ENCODE measurements around the gene NHLRC2.

Gene NHLRC2

DNA sequence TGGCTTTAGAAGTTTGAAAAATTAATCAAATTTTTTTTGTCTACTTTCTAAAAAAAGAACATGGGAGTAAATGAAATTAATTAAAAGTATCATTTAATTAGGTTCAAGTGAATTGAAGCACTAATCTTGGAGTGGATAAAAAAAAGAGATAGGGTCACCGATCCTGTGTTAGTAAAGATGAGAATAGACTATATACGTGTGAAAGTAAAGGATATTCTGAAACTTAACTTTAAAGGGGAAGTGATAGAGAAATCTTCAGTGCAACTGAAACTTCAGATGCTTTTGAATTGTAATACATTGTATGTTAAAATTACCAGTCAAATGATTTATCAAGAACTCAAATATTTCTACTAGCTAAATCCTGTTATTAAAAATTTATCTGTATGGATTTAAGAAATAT lies 4.8 kb downstream of the NHLRC2 start:
- DNase-seq (ENCODE audit: low read depth in 3 of 3) = no peak

DNA sequence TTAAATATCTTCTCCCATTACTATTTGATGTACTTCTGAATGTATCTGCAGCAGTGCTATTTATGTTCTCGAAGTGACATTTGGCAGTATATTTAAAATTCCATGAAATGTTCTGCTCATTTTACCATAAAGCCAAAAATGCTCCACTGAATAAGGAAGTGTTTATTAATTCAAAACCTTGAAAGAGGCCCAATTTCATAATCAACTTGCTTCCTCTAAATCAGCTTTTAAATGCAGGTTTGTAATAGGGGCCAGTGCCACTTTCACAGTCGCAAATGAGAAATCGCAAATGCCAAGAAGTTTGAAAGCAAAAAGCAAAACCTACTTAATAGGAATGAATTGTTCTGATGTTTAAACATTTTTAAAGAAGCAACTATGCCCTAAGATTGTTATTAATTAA lies 11.4 kb downstream of the NHLRC2 start:
- DNase-seq (ENCODE audit: low read depth in 3 of 3) = no peak

DNA sequence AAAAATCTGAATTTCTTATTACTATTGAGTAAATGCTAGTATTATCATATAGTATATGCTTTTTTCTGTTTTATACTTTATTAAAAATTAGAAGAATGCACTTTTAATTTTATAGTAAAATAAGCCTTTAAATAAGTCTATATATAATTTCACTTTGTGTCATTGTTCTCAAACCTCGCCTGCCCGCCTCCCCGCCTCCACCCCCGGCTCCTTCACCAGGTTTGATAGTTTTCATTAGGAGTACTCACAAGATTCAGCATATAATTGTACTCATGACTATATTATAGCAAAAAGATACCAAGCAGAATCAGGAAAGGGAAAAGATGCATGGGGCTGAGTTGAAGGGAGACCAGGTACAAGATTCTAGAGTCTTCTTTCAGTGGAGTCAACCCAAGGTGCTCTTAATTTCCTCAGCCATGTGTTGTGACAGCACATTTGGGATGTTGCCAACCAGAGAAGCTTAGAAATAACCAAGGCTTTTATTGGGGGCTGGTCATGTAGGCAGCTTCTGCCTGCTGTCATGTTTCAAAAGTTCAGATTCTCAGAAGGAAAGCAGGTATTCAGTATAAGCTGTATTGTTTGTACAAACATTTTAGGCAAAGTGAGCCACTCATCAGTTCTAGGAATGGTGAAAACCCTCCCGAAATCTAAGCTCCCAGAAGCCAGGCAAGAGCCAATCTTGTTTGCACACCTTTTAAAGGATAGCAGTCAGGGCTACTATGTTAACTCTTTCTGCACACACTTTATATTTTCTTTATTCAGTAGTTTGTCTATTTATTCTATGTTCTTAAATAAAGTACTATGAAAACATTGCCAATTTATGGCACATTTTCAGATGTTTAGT lies 12.3 kb downstream of the NHLRC2 start:
- no peak for DNase-seq (ENCODE audit: low read depth in 3 of 3)

DNA sequence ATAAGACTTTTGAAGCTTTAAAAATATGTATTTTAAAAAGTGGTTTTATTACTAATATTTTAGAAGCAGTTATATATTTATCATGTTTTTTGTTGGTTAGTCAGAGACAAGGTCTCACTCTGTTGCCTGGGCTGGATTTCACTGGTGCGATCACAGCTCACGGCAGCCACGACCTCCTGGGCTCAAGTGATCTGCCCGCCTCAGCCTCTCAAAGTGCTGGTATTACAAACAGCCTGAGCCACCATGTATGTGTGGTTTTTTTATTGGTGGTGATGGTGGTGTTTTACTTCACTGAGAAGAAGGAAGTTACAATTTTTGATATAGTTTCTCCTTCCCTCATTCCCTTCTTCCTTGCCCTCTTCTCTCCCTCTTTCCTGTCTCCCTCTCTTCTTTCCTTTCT lies 13.4 kb downstream of the NHLRC2 start:
- DNase-seq (ENCODE audit: low read depth in 3 of 3) = no peak

DNA sequence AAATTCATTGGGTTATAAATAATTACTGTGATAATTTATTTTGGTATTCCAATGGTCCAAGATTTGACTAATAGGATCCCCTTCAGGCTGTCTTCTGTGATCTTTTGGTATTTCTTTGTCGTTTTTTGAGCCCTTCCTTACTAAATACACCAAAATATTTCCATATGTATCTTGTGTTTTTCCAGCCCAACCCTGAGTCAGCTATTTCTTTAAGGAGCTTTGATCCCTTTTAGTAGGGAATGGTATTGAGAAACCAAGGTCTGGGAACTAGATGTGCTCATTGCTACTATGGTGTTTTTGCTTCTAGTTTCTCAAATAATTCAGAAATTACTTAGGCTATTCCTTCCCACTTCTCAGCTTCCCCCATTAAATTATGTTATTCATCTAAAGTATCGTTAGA lies 15.3 kb downstream of the NHLRC2 start:
- DNase-seq (ENCODE audit: low read depth in 3 of 3) = no peak

DNA sequence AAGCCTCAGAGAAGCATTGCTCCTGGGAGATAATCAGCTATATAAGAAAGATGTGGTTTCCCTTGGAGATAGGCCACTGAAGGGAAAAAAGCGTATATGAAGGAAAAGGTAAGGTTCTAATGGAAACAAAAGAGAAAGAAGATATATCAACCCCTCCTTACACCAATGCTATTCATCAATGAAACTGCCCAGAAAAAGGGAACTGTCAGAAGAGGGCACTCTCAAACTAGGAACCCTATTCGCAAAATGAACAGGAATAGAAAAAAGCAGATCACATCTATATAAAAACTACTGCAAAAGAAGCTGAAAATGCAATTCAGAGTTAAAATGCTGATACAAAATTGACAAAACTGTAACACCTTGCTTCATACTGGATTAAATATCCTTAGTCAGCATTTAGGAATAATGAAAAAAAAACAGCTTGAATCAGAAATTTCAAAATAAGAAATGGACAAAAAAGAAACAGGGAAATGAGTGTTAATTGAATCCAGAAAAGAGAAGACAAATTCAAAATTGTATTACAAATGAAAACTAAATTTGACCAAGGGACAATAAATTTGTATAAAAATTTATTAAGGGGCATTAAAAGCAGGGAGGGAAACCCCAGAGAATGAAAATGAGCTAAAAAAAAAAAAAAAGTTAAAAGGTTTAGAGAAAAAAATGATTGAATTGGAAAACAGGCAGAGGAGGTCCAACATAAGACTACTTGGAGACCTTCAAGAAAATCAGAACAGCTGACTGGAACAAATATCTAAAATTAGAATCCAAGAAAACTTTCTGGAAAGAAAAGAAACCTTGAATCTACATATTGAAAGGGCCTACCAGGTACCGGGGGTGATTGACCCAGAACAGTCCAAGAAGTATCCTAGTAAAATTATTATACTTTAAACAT lies 17.9 kb downstream of the NHLRC2 start:
- no peak for DNase-seq (ENCODE audit: low read depth in 3 of 3)

DNA sequence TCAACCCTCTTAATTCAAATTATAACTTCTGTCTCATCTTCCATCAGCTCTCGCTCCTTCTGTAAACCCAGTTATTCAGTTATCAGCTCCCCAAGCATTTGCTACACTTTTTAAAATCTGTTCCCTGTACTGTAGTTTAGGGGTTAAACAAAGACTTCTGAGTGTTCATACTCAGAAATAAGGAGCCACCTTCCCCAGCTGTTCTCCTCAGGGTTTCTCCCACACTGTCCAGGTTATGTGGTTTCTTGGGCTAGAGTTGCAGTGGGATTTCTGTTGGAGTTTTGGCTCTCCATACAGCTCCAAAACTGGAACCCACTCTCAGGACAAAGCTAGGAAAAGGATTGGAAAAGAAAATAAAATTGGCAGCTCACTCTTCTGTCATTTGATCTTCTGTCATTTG lies 20.8 kb downstream of the NHLRC2 start:
- no peak for DNase-seq (ENCODE audit: low read depth in 3 of 3)

DNA sequence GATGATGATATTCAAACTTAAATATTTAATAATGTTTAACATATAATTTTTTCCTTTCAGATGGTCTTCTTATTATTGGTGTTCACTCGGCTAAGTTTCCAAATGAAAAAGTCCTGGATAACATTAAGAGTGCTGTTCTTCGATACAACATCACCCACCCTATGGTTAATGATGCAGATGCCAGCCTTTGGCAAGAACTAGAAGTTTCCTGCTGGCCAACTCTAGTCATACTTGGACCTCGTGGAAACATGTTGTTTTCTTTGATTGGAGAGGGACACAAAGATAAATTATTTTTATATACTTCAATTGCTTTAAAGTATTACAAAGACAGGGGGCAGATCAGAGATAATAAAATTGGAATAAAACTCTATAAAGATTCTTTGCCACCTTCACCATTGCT lies 22.0 kb downstream of the NHLRC2 start:
- DNase-seq (ENCODE audit: low read depth in 3 of 3) = no peak

DNA sequence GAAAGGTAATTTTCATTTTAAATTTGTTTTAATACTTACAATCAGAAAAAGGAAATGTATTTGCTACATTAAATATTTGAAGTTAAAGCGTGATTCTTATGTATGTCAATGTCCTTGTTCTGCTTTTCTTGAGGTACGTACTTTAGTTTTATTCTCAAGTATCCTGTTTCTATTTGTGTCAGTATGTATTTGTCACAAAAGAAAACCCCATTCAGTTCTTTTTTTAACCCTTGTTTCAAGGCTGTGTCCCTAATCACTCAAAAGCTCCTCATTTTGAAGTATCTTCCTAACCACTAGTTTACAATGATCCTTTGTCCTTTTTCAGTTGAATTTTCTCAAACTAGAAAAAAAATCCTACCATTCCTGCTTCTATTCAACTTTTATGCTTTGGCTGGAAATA lies 25.2 kb downstream of the NHLRC2 start:
- no peak for DNase-seq (ENCODE audit: low read depth in 3 of 3)

DNA sequence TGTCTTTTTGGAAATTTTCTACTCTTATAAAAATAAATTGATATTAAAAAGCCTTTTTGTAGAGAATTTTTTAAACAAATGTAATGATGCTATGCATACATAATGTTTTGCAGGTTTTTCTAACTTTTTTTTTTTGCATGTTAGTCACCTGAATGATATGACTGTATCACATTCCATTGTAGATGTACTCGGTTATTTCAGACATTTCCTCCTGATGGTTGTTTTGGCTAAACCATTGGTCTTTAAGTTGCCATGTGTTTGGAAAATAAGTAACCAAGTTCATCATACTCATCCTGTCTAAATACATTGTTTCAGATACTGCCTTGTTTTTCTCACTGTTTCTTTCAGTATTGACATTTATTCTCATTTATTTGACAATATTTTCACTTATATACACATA lies 25.8 kb downstream of the NHLRC2 start:
- DNase-seq (ENCODE audit: low read depth in 3 of 3) = no peak

DNA sequence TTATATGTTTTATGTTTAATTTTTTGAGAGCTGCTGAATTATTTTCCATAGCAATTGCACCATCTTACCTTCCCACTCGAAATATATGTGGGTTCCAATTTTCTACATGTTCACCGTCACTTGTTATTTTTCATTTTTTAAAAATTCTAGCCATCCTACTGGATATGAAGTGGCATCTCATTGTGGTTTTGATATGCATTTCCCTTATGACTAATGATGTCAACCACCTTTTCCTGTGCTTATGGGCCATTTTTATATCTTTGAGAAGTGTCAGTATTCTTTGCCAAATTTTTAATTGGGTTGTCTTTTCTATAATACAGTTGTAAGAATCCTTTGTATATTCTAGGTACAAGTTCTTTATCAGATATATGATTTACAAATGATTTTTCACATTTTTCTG lies 27.8 kb downstream of the NHLRC2 start:
- no peak for DNase-seq (ENCODE audit: low read depth in 3 of 3)

DNA sequence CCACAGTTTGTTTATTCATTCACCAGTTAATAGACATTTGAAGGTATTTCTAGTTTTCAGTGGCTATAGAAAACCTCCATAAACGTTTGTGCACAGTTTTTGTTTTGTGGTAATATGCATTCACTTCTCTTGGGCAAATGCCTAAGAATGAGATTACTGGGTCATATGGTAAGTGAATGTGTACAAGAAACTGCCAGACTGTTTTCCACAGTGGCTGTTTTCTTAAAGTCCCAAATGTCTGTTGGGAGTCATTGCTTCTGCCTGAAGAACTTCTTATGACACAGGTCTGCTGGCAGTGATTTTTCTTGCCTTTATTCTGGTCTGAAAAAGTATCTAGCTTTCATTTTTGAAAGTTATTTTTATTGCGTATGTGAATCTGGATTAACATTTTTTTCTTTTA lies 35.5 kb downstream of the NHLRC2 start:
- DNase-seq (ENCODE audit: low read depth in 3 of 3) = no peak

DNA sequence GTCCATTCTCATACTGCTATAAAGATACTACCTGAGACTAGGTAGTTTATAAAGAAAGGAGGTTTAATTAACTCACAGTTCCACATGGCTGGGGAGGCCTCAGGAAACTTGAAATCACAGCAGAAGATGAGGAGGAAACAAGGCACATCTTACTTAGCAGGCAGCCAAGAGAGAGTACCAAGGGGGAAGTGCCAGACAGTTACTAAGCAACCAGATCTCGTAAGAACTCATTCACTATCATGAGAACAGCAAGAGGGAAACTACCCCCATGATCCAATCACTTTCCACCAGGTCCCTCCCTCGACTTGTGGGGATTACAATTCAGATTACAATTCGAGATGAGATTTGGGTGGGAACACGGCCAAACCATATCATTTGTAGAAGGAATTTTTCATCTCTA lies 36.3 kb downstream of the NHLRC2 start:
- no peak for DNase-seq (ENCODE audit: low read depth in 3 of 3)

DNA sequence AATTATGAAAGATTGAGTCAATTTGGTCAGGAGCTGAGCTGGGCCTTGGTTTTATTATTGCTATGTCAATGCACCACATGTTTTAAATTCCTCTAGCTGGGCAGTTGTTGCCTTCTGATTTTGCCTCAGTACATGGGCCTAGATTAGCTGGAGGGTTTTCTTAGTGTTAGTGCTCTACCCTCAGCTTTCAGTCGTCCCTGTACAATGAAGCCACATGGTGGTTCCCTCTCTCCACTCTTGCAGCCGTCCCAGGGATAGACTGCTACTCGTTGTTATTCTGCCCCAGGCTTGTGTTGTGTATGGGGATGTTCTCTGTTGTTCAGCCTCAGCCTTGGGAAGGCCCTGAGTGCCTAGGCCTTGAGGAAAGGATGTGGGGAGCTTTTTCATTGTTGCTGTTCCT lies 37.0 kb downstream of the NHLRC2 start:
- no peak for DNase-seq (ENCODE audit: low read depth in 3 of 3)

DNA sequence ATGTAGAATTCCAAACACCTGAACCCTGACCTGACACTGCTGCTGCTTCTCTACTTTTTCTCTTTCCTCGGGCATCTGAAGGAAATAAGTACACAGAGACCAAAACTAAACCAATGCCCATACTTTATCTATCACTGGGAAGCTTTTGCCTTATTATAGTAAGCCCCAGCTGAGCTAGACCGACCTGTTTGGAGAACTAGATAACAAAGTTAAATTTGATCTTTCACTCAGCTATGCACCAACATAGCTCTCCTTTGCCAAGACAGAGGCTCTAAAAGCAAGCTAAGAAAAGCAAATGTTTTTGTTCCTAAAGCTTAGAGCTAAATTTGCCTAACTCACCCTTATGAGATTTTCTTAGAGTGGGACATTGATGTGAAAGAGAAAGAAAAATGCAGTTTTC lies 39.1 kb downstream of the NHLRC2 start:
- no peak for DNase-seq (ENCODE audit: low read depth in 3 of 3)

DNA sequence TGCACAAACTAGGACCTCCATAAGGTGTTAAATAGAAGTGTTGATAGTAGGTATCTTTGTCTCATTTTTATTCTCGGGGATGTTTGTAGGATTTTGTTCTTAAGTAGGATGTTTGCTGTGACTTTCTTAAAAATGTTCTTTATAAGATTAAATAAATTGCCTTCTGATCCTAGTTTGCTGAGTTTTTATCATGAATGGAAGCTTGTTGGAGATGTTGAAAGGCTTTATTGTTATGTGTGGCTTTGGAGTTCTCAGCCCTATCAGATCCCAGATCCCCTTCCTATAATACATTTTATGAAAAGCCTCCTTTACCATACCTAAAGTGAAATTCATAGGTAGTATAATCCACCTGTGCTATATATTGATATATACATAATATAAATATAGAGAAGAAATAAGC lies 40.1 kb downstream of the NHLRC2 start:
- no peak for DNase-seq (ENCODE audit: low read depth in 3 of 3)

DNA sequence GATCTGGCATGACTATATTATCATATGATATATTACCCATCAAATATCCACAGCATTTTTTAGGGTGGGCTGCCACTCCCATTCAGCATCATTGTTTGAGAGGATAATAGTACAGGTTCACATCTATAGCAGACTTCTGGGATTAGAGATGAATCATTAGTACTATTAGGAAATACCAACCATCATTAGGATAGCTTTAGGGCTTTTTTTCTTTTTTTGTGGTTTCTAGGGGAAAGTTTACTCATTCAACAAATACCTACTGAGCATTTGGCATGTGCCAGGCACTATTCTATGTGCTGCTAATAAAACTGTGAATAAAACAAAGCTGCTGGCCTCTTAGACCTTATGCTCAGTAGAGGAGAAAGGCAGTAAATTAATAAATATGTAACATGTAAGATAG lies 40.6 kb downstream of the NHLRC2 start:
- DNase-seq (ENCODE audit: low read depth in 3 of 3) = no peak

DNA sequence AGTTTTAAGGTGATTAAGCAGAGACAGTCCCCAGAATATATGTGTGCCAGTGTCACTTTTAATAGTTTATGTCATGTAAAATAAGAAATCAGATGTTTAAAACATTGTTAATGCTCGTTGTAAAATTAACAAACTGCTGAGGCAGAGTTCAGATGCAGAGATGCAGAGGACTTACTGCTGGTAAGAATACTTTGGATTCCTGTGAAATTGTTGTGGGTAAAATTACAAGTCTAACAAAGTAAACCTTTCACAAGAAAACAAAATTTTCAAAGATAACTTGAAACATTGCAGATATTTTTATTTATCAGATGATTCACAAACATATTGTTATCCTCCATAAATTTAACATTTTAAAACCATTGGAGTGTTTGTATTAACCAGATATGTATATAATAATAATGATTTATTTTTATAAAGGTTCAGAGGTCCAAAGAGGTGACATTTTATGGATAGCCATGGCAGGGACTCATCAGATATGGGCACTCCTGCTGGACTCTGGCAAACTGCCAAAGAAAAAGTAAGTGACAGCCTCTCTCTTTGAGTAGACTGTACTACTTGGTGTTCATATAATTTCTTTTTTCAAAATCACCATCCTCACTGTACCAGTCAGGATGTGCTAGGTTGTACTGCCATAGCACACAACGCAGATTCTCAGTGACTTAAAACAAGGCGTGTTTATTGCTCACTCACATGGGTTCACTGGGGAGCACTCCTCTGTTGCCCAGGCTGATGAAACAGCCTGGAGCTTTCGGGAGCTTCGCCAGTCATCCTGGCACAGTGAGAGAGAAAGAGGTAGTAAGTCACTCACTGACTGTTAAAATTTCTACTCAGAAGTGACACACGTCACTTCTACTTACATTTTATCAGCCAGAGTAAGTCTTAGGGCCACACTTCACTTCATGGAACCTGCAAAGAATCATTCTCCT lies 43.5 kb downstream of the NHLRC2 start:
- DNase-seq (ENCODE audit: low read depth in 3 of 3) = no peak

DNA sequence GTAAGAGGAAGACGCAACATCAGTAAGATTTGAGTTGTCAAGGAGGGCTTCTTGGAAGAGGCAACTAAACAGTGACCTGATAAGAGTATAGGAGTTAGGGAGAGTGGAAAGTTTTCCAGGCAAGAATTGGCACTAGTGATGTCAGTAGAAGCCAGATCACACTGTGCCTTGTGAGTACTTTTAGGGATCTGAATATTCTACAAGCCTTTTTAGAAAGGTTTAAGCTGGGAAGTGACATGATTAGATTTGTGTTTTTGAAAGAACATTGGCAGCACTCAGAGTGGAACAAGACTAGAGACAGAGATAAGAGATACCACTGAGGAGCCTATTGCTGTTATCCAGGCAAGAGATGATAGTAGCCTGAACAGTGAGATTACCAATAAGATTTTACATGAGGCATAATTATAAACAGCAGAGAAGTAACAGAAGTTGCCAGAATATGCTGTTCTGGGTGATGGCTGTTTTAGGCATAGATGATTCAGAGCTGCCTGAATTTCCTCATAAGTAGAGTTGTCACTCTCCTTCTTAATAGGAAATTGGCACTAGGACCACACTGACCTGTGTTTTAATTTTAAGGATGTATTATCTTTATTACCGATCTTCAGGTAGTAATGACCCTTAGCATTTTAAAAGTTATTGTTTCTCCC lies 45.6 kb downstream of the NHLRC2 start:
- DNase-seq (ENCODE audit: low read depth in 3 of 3) = no peak

DNA sequence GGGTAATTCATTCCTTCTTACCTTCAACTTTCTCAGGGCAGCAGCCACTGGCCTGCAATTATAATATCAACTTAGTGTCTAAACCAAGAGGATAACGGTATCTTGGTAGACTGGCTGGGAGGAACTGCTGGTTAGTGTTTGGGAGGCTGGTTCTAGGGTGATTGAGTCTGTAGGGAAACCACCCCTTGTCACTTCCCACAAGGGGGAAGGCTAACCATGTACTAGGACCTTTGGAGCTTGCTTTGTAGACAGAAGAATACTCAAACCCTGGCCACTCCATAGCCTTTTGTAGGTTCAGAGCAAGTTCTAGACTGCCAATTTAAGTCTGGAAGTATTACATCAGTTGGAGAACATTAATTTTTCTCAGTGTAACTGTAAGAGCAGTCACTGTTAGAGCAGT lies 51.3 kb downstream of the NHLRC2 start:
- DNase-seq (ENCODE audit: low read depth in 3 of 3) = no peak

DNA sequence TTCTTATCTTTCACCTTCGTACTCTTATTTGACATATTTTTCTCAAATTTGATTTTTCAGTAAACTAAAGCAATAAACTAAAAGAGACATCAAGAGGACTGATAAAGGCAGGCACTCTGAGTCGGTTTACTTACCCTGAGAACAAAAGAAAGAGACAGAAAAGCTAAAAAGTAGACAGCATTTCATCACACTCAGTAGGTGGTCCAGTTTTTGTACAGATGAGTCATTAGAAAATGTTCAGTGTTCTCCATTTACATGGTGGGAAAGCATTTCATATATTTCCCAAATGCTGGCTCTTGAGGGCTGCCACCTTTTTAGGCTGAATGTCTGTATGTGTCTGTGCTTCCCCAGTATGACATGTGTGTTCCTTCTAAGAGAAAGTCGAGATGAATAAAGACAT lies 52.7 kb downstream of the NHLRC2 start:
- no peak for DNase-seq (ENCODE audit: low read depth in 3 of 3)

DNA sequence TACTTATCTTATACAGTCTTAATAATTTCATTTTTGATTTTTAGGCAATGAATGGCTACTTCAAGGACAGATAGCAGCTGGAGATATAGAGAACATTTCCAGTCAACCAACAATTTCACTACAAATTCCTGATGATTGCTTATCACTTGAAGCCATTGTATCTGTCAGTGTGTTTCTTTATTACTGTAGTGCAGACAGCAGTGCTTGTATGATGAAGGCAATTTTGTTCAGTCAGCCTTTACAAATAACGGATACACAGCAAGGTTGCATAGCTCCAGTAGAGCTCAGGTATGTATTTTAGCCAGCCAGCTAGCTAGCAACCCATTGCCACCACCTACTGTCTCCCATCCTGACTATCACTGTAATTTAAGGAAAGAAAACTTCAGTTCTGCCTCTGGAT lies 53.8 kb downstream of the NHLRC2 start:
- no peak for DNase-seq (ENCODE audit: low read depth in 3 of 3)
